Hepatocyte (in vitro differentiated cells): ENCODE measurements around the gene WTAP.

Experiments
- CTCF ChIP-seq: fragments of 200-600 bp; sonication (generic); IDR thresholded peaks from 2 replicates; pipeline ENCODE4 v1.5.1; 2016; ENCODE audit warnings: antibody characterized with exemption, mild to moderate bottlenecking; ENCODE audit not compliant: poor library complexity
- EZH2 ChIP-seq: fragments of 200-600 bp; sonication (generic); IDR thresholded peaks from 2 replicates; pipeline ENCODE4 v1.6.1; 2016; ENCODE audit warnings: antibody characterized with exemption, mild to moderate bottlenecking, borderline replicate concordance
- EZH2phosphoT487 ChIP-seq: fragments of 200-600 bp; sonication (generic); IDR thresholded peaks from one replicate; pipeline ENCODE4 v1.6.1; 2018; ENCODE audit warnings: antibody characterized with exemption, mild to moderate bottlenecking, low read depth, moderate library complexity; ENCODE audit not compliant: unreplicated experiment, severe bottlenecking

- TF ChIP-seq CTCF (no peak), EZH2 (no peak), EZH2phosphoT487 (no peak)
These were observed 77.2 kb downstream of the WTAP start for GRCh38 chr6:159804504-159804903.
